ENCODE measurements around the gene NETO1.
A peak's percentile ranks its signal among the peaks of the same experiment; 100 is the strongest.

NETO1 gene

DNA sequence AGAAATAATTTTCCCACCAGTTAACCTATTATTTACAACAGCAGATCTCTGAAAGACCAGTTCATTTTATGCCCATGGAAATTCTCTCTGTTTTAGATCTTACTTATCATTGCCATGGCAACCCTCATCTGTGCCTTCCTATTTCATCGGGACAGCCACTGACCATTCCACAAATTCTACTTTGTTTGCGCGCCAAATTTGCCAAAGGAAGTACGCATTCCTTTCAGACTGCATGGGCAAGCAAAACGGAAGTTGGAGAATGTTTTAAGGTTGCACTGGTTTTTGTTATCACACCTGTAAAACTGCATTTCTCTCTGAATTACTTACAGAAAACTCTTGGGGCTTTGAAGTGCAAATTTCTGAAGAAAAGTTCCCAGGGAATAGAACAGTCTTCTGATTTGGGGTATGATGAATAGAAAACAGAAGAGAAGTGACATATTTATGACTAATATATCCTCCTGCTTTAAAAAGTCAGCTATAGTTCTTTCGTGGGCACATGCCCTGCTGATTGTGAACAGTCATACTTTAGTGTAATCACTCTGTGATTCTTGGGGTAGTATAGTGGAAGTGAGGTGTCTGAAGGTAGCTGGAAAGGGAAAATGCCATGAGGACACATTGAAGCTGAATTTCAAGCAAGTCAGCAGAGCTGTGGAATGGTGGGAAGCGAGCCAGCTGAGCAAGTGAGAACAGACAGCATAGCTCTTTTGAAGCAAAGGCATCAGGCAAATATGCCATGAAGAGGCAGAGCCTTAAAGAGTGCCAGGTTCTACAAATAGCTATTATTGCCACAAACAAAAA lies 20.9 kb downstream of the NETO1 start:
- peak; percentile 47 for DNase-seq (ENCODE audit: low spot score)

- DNase-seq (ENCODE audit: low spot score) = no peak
These were observed 24.0 kb downstream of the NETO1 start for GRCh38 chr18:72843743-72844142.

DNA sequence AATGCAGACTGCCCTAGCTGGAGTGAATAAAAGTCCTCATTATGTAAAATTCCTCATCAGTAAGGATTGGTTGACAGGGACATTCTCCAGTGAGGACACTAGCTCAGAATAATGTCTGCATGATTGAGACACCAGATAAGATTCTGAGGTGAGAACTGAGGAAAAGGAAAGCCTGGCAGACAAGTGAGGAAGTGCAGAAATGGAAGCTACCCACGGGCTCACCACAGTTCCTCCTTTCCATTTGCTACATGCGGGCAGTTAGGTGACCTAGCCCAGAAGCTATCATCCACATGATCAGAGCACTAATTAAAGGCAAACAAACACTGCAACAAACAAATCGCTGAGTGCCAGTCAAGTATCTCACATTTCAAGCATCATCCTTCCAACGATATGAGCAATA lies 27.7 kb downstream of the NETO1 start:
- no peak for DNase-seq (ENCODE audit: low spot score)

DNA sequence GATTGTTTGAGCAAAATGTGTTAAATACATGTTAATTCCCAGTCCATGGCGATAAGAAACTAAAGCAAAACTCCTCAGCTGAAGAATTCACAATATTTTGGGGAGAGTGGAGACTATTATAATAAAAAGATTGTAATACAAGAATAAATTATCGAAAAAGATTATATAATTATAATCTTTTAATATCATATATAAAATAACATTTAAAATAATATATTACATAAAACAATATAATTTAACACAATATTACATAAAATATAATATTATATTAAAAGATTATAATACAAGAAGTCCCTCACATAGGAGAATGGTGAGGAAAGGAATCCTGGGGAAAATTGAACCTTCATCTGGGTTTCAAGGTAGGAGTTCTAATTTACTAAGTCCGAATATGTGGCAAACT lies 33.1 kb downstream of the NETO1 start:
- DNase-seq (ENCODE audit: low spot score) = no peak

DNA sequence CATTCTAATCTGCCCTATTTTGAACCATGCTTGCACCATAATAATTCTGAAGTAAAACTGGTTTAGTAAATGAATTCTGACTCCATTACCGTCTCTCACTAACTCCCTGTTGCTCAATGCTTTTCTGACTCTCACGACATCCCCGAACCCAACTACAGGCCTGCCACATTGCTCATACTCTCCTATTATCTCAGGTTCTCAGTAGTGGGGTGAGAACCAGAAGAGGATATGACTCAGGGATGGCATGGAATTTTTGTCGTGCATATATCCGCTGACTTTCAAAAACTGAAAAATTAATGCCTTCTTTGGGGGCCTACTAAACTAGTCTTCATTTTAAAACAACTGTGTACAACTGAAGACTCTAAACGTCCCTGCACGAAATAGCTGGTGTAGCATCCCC lies 34.3 kb downstream of the NETO1 start:
- no peak for DNase-seq (ENCODE audit: low spot score)

DNA sequence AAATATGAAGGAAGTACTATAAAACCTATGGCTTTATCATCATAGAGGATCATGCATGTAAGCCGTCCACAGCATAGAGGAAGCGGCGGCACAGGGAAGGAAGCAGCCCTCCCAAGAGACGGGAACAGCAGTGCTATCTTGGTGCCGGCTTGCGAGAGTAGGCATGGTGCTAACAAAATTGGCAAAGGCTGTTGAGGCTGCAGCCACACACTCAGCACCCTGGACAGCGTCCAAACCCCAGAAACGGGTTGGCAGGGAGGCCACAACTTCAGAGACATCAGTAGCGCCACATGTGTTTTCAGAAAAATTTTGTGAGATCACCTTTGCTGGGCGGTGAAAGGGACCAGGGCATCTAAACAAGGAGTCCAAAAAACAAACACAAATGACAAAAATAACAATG lies 37.7 kb downstream of the NETO1 start:
- DNase-seq (ENCODE audit: low spot score) = peak; percentile 22

GRCh38 chr18:72828601-72829000 lies 39.2 kb downstream of the NETO1 start:
- no peak for DNase-seq (ENCODE audit: low spot score)

GRCh38 chr18:72826736-72827135 lies 41.1 kb downstream of the NETO1 start:
- DNase-seq (ENCODE audit: low spot score) = no peak

- DNase-seq (ENCODE audit: low spot score) = no peak
These were observed 44.4 kb downstream of the NETO1 start for GRCh38 chr18:72823345-72823744.

- no peak for DNase-seq (ENCODE audit: low spot score)
These were observed 45.6 kb downstream of the NETO1 start for GRCh38 chr18:72822202-72822601.

- DNase-seq (ENCODE audit: low spot score) = no peak
These were observed 47.2 kb downstream of the NETO1 start for GRCh38 chr18:72820571-72820970.

DNA sequence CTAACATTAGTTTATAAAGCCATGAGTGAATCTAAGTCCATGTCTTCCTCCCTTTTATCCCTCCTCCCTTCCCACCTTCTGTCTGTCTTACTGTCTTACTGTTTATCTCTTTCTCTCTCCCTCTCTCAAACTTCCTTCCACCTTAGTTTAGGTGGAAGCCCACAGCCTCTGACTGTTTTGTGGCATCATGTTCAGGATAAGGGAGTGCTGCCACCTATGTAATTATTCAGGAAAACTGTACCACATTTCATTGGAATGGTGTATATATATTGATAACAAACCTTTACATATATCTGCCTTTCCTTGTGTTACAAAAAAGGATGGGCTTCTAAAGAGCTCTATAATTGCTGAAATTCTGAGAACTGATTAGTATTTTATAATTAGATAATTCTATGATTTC lies 48.7 kb downstream of the NETO1 start:
- DNase-seq (ENCODE audit: low spot score) = no peak

GRCh38 chr18:72811047-72811446 lies 56.7 kb downstream of the NETO1 start:
- DNase-seq (ENCODE audit: low spot score) = no peak

DNA sequence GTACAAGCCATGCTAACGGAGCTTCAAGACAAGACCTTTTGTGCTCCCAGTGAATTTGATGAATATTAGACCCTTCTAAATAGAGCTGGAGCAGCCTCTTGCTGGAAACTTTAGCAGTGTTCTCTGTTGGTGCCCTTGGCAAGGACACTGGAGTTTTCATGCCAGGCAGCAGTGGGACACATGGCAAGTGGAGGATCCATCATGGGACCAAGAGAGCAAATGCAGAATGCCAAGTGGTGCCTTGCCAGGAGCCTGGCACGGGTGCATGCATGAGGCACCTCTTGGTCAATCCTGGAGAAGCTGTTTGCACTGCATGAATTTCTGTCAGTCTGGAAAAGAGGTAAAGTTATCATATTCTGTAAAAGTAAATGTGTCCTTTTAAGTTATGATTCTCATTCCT lies 59.1 kb downstream of the NETO1 start:
- DNase-seq (ENCODE audit: low spot score) = peak; percentile 30

DNA sequence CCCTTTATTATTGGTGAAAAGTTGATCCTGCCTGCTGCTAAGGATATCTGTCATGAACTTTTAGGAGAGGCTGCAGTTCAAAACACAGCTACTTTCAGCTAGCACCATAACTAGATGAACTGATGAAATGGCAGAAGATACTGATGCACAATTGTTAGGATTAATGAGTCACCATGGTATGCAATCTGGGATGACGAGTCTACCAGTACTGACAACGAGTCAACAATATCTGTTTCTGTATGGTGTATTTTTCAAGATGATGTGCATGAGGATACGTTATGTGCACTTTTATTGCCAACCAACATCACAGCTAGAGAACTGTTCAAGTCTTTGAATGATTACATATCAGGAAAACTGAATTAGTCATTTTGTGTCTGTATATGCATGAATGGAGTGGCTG lies 68.7 kb downstream of the NETO1 start:
- no peak for DNase-seq (ENCODE audit: low spot score)

- DNase-seq (ENCODE audit: low spot score) = no peak
These were observed 84.3 kb downstream of the NETO1 start for GRCh38 chr18:72783530-72783929.

- no peak for DNase-seq (ENCODE audit: low spot score)
These were observed 92.9 kb downstream of the NETO1 start for GRCh38 chr18:72774914-72775313.

- DNase-seq (ENCODE audit: low spot score) = no peak
These were observed 94.9 kb downstream of the NETO1 start for GRCh38 chr18:72772916-72773315.

GRCh38 chr18:72768681-72769229 lies 99.0 kb downstream of the NETO1 start:
- DNase-seq (ENCODE audit: low spot score) = peak; percentile 13

DNA sequence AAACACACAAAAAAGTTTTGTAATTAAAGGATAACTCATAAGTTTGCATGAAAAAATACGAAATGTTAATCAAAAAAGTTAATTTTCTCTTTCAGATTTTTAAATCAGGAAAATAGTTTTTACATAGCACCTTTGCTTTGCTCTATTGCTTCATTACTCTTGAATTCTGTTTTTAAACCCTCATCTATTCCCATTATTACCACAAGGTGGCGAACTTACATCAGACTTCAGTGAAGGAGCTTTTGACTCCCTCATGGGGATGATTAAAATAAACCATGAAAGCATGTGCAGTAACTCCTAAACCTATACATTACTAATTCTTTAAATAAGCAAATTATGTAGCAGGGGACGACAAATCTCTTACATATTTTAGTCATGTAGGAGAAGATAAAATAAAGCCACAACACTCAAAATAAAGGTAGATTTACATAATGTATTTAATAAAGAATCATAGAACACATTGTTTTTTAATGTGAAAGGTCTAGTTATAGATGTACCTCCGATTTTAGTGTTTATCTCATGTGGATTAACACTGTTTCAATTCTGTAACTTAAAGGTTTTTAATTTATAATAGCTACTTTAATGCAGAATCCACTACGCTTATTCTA lies 105.2 kb downstream of the NETO1 start:
- DNase-seq (ENCODE audit: low spot score) = peak; percentile 76

DNA sequence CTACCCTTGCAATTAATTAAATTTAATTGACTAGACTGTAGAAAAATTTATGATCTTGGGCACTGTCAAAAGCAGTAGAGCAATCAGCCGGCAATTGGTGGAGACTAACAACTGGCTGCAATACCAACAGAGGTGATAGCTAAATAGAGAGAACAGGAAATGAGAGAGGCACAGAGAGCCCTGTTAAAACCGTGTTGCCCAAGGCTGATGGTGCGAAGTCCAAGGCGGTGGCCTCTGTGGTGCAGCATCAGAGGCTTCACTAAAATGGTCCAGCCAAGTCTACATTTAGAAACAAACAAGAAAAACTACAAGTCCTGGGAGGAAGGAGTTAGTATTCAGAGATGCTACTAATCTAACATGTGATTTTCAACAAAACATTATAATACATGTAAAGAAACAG lies 115.6 kb downstream of the NETO1 start:
- no peak for DNase-seq (ENCODE audit: low spot score)

- no peak for DNase-seq (ENCODE audit: low spot score)
These were observed 125.8 kb downstream of the NETO1 start for GRCh38 chr18:72742002-72742401.

DNA sequence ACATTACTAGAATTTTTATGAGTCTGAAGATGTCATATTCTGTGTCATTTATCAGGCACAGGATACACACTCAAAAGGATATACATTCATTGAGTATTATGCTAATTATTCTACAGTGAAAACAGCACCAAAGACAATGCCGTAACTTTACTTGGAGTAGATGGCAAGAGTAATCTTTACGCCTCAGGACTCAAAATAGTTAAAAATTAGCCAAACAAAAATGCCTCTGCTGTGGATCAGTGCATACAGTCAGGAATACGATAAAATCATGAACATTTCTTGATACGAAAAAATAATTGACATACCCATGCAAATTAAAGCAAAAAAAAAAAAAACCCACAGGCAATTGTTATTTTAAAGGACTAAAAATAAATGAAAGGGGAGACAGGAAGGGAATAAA lies 129.7 kb downstream of the NETO1 start:
- DNase-seq (ENCODE audit: low spot score) = no peak

DNA sequence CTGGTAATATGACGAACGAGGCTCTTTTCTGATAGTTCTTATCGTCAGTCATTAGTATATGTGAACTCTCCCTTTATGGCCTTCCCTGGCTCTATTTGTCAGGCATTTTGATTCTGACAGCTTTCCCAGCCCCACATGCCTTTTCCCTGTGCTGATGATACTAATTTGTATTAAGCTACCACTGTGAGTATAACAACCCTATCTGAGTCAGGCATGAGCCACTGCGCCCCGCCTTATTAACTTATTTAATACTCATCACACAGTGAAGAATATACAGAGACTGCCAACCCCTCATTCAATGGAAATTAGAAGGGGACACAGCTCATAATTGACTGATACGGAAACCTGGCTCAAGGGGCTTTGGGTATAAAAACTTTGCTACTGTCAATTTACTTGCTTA lies 140.0 kb downstream of the NETO1 start:
- DNase-seq (ENCODE audit: low spot score) = no peak
